ENCODE measurements around the gene TOMM7.

DNA sequence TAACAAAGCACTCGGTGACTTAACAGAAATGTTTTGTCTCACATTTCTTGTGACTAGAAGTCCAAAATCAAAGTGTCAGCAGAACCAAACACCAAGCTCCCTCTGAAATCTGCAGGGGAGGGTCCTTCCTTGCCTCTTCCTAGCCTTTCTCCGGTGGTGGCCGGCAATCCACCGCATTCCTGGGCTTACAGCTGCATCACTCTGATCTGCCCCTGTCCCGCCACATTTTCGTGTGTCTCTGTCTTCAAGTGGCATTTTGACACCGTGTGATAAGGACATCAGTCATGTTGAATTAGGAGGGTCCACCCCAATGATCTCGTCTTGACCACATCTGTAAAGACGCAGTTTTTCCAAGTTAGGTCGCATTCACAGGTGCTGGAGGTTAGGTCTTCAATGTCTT is 30.5 kb upstream of the TOMM7 start:
- TF ChIP-seq EZH2phosphoT487 (IDR thresholded peaks at IDR 0.05; ENCODE audit: borderline replicate concordance, low read depth) (no peak), EP300 (IDR thresholded peaks at IDR 0.05; ENCODE audit: borderline replicate concordance in 1 of 2, low read depth in 1 of 2, low read length in 1 of 2) (no peak), PBX3 (IDR thresholded peaks at IDR 0.05) (no peak), NFIC (IDR thresholded peaks at IDR 0.05; ENCODE audit: borderline replicate concordance) (no peak), TAF1 (IDR thresholded peaks at IDR 0.05; ENCODE audit: borderline replicate concordance, low read depth, low read length) (no peak), GABPA (IDR thresholded peaks at IDR 0.05; ENCODE audit: low read depth) (no peak), MXI1 (IDR thresholded peaks at IDR 0.05; ENCODE audit: low read depth, low read length) (no peak), TCF12 (IDR thresholded peaks at IDR 0.05) (no peak)
- TF ChIP-seq, protein P1, sequence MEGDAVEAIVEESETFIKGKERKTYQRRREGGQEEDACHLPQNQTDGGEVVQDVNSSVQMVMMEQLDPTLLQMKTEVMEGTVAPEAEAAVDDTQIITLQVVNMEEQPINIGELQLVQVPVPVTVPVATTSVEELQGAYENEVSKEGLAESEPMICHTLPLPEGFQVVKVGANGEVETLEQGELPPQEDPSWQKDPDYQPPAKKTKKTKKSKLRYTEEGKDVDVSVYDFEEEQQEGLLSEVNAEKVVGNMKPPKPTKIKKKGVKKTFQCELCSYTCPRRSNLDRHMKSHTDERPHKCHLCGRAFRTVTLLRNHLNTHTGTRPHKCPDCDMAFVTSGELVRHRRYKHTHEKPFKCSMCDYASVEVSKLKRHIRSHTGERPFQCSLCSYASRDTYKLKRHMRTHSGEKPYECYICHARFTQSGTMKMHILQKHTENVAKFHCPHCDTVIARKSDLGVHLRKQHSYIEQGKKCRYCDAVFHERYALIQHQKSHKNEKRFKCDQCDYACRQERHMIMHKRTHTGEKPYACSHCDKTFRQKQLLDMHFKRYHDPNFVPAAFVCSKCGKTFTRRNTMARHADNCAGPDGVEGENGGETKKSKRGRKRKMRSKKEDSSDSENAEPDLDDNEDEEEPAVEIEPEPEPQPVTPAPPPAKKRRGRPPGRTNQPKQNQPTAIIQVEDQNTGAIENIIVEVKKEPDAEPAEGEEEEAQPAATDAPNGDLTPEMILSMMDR (IDR thresholded peaks at IDR 0.05): no peak
- TF ChIP-seq, protein P2, sequence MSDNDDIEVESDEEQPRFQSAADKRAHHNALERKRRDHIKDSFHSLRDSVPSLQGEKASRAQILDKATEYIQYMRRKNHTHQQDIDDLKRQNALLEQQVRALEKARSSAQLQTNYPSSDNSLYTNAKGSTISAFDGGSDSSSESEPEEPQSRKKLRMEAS (IDR thresholded peaks at IDR 0.05; ENCODE audit: low read depth): no peak
